PC-3 (cell line): ENCODE measurements around the gene KIF13A. TPM values are rescaled to one million over a fixed set of nuclear protein-coding genes. Genes with fewer than 3 reads are reported as not detected.
A peak's percentile ranks its signal among the peaks of the same experiment; 100 is the strongest.

Source experiments
- ATAC-seq: fragments of 200-7000 bp; cut with Tn5 transposase; 2 replicates; pipeline ENCODE4 v1.9.1; 2020; ENCODE audit warnings: mild to moderate bottlenecking, moderate library complexity
- Bru-seq: library from RNA; stranded (reverse); fragments of 400-500 nt; gene quantifications from one replicate; lab custom pipeline; 2021; lab: Mats Ljungman, UMichigan
- BruChase-seq, 2 experiments: library from RNA; stranded (reverse); fragments of 400-500 nt; gene quantifications; one replicate each; lab custom pipeline; 2021; lab: Mats Ljungman, UMichigan
- BruUV-seq: library from RNA; stranded (reverse); fragments of 400-500 nt; replicated peaks from 2 replicates; lab custom pipeline; 2021; lab: Mats Ljungman, UMichigan
- CTCF ChIA-PET: fragments of 300-600 bp; sonication (Branson Sonifier 250); formaldehyde crosslinking; loops from one replicate; lab custom pipeline; 2022; ENCODE audit warnings: antibody characterized with exemption; lab: Charles Lee
- POLR2A ChIA-PET: fragments of 300-600 bp; sonication (Branson Sonifier 250); formaldehyde crosslinking; loops from one replicate; lab custom pipeline; 2022; ENCODE audit warnings: antibody characterized with exemption; ENCODE audit not compliant: unreplicated experiment; lab: Charles Lee
- DNase-seq: peaks from one replicate; pipeline ENCODE4 v3.0.0-alpha.2; 2015
- H2AFZ ChIP-seq: fragments of 300-600 bp; sonication (generic); 2 replicates; pipeline ENCODE4 v1.6.0; 2016; ENCODE audit warnings: antibody characterized with exemption, low read length
- H3F3A ChIP-seq: fragments of 300-600 bp; sonication (generic); one replicate; pipeline ENCODE4 v1.6.0; 2017; ENCODE audit warnings: antibody characterized with exemption, low read length, control low read depth, mild to moderate bottlenecking; ENCODE audit not compliant: unreplicated experiment
- H3K27ac ChIP-seq: fragments of 300-600 bp; sonication (generic); 2 replicates; pipeline ENCODE4 v1.5.1; 2016; ENCODE audit warnings: mild to moderate bottlenecking, low read length
- H3K27me3 ChIP-seq: fragments of 300-600 bp; sonication (generic); 2 replicates; pipeline ENCODE4 v1.6.1; 2016; ENCODE audit warnings: low read length, mixed read lengths
- H3K36me3 ChIP-seq: fragments of 300-600 bp; sonication (generic); 2 replicates; pipeline ENCODE4 v1.6.1; 2016; ENCODE audit warnings: low read depth, mixed run types, low read length, mixed read lengths
- H3K4me1 ChIP-seq: fragments of 300-600 bp; sonication (generic); 2 replicates; pipeline ENCODE4 v1.5.1; 2016; ENCODE audit warnings: low read length; ENCODE audit not compliant: insufficient read depth
- H3K4me2 ChIP-seq: fragments of 300-600 bp; sonication (generic); 2 replicates; pipeline ENCODE4 v1.6.0; 2016; ENCODE audit warnings: low read length
- H3K4me3 ChIP-seq: fragments of 300-600 bp; sonication (generic); 2 replicates; pipeline ENCODE4 v1.5.1; 2016; ENCODE audit warnings: mild to moderate bottlenecking, low read length, mixed read lengths
- H3K79me2 ChIP-seq: fragments of 300-600 bp; sonication (generic); 2 replicates; pipeline ENCODE4 v1.6.1; 2017; ENCODE audit warnings: low read length, mixed read lengths
- H3K9ac ChIP-seq: fragments of 300-600 bp; sonication (generic); 2 replicates; pipeline ENCODE4 v1.6.0; 2016; ENCODE audit warnings: mild to moderate bottlenecking, low read length
- H3K9me2 ChIP-seq: fragments of 300-600 bp; sonication (generic); replicated peaks from 2 replicates; pipeline ENCODE4 v1.6.1; 2016; ENCODE audit warnings: mixed run types, low read length, mixed read lengths
- H3K9me3 ChIP-seq: fragments of 300-600 bp; sonication (generic); 2 replicates; pipeline ENCODE4 v1.6.1; 2016; ENCODE audit warnings: low read length, mixed read lengths
- H4K20me1 ChIP-seq: fragments of 300-600 bp; sonication (generic); 2 replicates; pipeline ENCODE4 v1.6.1; 2016; ENCODE audit warnings: low read length, mixed read lengths
- EZH2 ChIP-seq: fragments of 300-600 bp; sonication (generic); IDR thresholded peaks from one replicate; pipeline ENCODE4 v1.6.1; 2017; ENCODE audit warnings: antibody characterized with exemption, mild to moderate bottlenecking, low read length; ENCODE audit not compliant: unreplicated experiment
- EZH2phosphoT487 ChIP-seq: fragments of 300-600 bp; sonication (generic); IDR thresholded peaks from 2 replicates; pipeline ENCODE4 v1.6.1; 2018; ENCODE audit warnings: mild to moderate bottlenecking, antibody characterized with exemption, low read length, borderline replicate concordance
- intact Hi-C: fragments of 100-400 bp; cut with micrococcal nuclease; formaldehyde crosslinking; loops from 2 replicates; pipeline ENCODE4 v1.9.0; 2023
- long read RNA-seq: library from polyadenylated mRNA; unstranded; transcript quantifications from one replicate; pipeline ENCODE4 v2.0.0, GENCODE V29; 2021; ENCODE audit not compliant: unreplicated experiment
- total RNA-seq: library from RNA; depleted of rRNA; stranded (reverse); fragments of >200 nt; gene quantifications from 2 replicates; pipeline ENCODE4 v1.2.3, GENCODE V29; 2014; rRNA removed
- TF ChIP-seq, protein P1 (sequence below): fragments of 300-600 bp; sonication (generic); conservative IDR thresholded peaks from 2 replicates; pipeline ENCODE4 v1.5.1; 2017; ENCODE audit warnings: antibody characterized with exemption, low read depth, mild to moderate bottlenecking, low read length

KIF13A gene
- total RNA-seq = 21.3 and 27.1 TPM in 2 replicates
- Bru-seq, nascent RNA = percentile 70 among the genes with signal in this experiment
- percentile 66 among the genes with signal in this experiment for BruChase-seq, experiment 1, labeled RNA remaining after a 6-hour chase
- BruChase-seq, experiment 2, labeled RNA remaining after a 2-hour chase = percentile 63 among the genes with signal in this experiment
- long read RNA-seq, transcript KIF13A-207 (3 exons, 1,330 nt) = major isoform, 5 of 19 reads
- long read RNA-seq, partial matches to known transcripts = 4 of 19 reads
- long read RNA-seq, other reads (novel, unspliced or antisense) = 10 of 19 reads

DNA sequence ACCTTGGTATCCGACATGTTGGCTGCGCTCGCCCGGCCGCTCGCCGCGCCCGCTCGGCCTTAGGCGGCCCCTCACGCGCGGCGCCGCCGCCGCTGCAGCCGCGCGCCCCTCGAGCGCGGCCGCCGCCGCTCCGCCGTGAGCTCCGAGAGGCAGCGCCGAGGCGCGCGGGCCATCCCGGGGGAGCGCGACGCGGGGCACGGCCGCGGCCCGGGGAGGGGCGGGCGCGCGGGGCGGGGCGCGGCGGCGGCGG, at the start of gene KIF13A:
KIF13A (minus strand) TSS at position 189 of the 250 bp plus-strand sequence; CDS start at position 17, 172 bp downstream.
- DNase-seq (no peak), ATAC-seq (no peak)
- H3K79me2 ChIP-seq = peaks cover 39% of the 10 kb centered on the region
- peak within 1 kb of the TSS; percentile 77 for H3K9ac ChIP-seq
- H3K27ac ChIP-seq = peak within 1 kb of the TSS; percentile 54
- no peaks in the 10 kb centered on the region for H3K36me3 ChIP-seq
- H2AFZ ChIP-seq = peak within 1 kb of the TSS; percentile 84
- TF ChIP-seq, protein P1, sequence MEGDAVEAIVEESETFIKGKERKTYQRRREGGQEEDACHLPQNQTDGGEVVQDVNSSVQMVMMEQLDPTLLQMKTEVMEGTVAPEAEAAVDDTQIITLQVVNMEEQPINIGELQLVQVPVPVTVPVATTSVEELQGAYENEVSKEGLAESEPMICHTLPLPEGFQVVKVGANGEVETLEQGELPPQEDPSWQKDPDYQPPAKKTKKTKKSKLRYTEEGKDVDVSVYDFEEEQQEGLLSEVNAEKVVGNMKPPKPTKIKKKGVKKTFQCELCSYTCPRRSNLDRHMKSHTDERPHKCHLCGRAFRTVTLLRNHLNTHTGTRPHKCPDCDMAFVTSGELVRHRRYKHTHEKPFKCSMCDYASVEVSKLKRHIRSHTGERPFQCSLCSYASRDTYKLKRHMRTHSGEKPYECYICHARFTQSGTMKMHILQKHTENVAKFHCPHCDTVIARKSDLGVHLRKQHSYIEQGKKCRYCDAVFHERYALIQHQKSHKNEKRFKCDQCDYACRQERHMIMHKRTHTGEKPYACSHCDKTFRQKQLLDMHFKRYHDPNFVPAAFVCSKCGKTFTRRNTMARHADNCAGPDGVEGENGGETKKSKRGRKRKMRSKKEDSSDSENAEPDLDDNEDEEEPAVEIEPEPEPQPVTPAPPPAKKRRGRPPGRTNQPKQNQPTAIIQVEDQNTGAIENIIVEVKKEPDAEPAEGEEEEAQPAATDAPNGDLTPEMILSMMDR = no peak
- TF ChIP-seq EZH2phosphoT487 (no peak), EZH2 (no peak)
- no peaks in the 10 kb centered on the region for H3K9me3 ChIP-seq
- no peaks in the 10 kb centered on the region for H3K27me3 ChIP-seq
- H3F3A ChIP-seq = no peaks in the 10 kb centered on the region
- BruUV-seq = no TSS peak
- peak within 1 kb of the TSS; percentile 91 for H3K4me2 ChIP-seq
- no peaks in the 10 kb centered on the region for H3K9me2 ChIP-seq
- peak within 1 kb of the TSS; percentile 86 for H3K4me3 ChIP-seq
- peaks cover 38% of the 10 kb centered on the region for H3K4me1 ChIP-seq
- ChIA-PET POLR2A (no interaction called here), CTCF (interaction anchor here (0.6 kb wide), 1 partner anchor 175 kb away, joined by 3 read pairs; no protein-coding TSS in a partner anchor)
- intact Hi-C loops = loop anchor here (5.0 kb wide), 2 partner anchors 135 to 170 kb away; no protein-coding TSS in a partner anchor
- H4K20me1 ChIP-seq = peaks cover 14% of the 10 kb centered on the region; the same call in 1 of the 2 replicates

DNA sequence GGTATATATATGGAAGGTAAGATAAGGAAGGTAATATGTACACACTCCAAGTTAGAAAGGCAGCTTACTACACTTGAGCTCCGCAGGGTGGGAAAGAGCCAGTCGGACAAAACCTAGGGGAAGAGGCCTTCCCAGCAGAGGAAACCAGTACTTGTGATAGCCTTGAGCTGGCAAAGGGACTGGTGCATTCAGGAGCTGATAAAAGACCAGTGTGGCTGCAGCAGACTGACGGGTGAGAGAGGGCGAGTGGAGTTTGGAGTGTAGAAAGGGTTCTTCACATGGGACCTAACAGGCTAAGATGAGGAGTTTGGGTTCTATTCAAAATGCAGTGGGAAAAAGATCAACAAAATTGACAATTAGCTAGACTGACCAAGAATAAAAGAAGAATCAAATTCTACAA, 49.3 kb upstream of the KIF13A start:
- intact Hi-C loops = no loop called here
- no peak overlapping the region for H3K4me2 ChIP-seq
- H2AFZ ChIP-seq = no peak overlapping the region
- H3K27me3 ChIP-seq = no peaks in the 10 kb centered on the region
- ATAC-seq (no peak), DNase-seq (no peak)
- H4K20me1 ChIP-seq = no peaks in the 10 kb centered on the region
- no TSS peak for BruUV-seq
- H3K27ac ChIP-seq = no peak overlapping the region
- ChIA-PET POLR2A (interaction anchor here (0.5 kb wide), 1 partner anchor 48 kb away, joined by 4 read pairs; no protein-coding TSS in a partner anchor), CTCF (no interaction called here)
- no peaks in the 10 kb centered on the region for H3K36me3 ChIP-seq
- no peaks in the 10 kb centered on the region for H3K9me3 ChIP-seq
- no peak overlapping the region for H3K9ac ChIP-seq
- no peaks in the 10 kb centered on the region for H3K79me2 ChIP-seq
- H3K9me2 ChIP-seq = no peaks in the 10 kb centered on the region
- H3K4me1 ChIP-seq = peaks cover 9% of the 10 kb centered on the region; the same call in 1 of the 2 replicates
- TF ChIP-seq EZH2 = no peak
- TF ChIP-seq EZH2phosphoT487 = no peak
- TF ChIP-seq, protein P1 = no peak
- no peaks in the 10 kb centered on the region for H3F3A ChIP-seq
- no peak overlapping the region for H3K4me3 ChIP-seq

DNA sequence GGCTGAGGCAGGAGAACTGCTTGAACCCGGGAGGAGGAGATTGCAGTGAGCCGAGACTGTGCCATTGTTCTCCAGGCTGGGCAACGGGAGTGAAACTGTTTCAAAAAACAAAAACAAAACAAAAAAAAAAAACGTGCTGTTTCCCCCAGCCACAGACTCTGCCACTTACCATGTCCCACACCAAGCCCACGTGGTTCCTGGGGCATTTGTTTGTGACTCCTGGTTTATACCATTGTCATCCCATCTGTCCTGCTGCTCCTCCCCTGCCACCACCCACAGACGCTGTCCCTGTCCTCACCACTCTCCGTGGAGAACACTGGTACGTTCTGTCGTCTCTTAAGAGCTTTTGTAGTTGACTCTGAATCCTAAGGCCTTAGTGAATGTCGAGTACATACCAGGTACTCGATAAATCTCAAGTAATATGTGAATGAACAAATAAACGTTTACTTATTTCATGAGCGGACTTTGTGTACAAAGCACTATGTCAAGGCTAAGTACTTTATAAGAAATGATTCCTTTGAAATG, 48.0 kb upstream of the KIF13A start:
- no peak overlapping the region for H3K4me3 ChIP-seq
- no peak overlapping the region for H3K9ac ChIP-seq
- no peak for DNase-seq
- no peaks in the 10 kb centered on the region for H3K9me2 ChIP-seq
- intact Hi-C loops = no loop called here
- no peak overlapping the region for H3K27ac ChIP-seq
- H3K9me3 ChIP-seq = no peaks in the 10 kb centered on the region
- TF ChIP-seq EZH2phosphoT487 = no peak
- no peak for TF ChIP-seq EZH2
- TF ChIP-seq, protein P1 = no peak
- no peak overlapping the region for H3K4me2 ChIP-seq
- H2AFZ ChIP-seq = no peak overlapping the region
- BruUV-seq = no TSS peak
- no peaks in the 10 kb centered on the region for H3F3A ChIP-seq
- no peaks in the 10 kb centered on the region for H3K27me3 ChIP-seq
- no peaks in the 10 kb centered on the region for H4K20me1 ChIP-seq
- no peaks in the 10 kb centered on the region for H3K79me2 ChIP-seq
- POLR2A ChIA-PET = no interaction called here
- CTCF ChIA-PET = no interaction called here
- no peak for ATAC-seq
- H3K4me1 ChIP-seq = peaks cover 9% of the 10 kb centered on the region; the same call in 1 of the 2 replicates
- no peaks in the 10 kb centered on the region for H3K36me3 ChIP-seq
